HG02938 (cell line): Measurements from ENCODE around the gene MMP3.

Experiments used
- ATAC-seq: cut with Tn5 transposase; IDR thresholded peaks from one replicate; pipeline ENCODE4 v1.9.1; 2021; ENCODE audit warnings: mild to moderate bottlenecking, moderate library complexity; ENCODE audit not compliant: unreplicated experiment

Gene MMP3

DNA sequence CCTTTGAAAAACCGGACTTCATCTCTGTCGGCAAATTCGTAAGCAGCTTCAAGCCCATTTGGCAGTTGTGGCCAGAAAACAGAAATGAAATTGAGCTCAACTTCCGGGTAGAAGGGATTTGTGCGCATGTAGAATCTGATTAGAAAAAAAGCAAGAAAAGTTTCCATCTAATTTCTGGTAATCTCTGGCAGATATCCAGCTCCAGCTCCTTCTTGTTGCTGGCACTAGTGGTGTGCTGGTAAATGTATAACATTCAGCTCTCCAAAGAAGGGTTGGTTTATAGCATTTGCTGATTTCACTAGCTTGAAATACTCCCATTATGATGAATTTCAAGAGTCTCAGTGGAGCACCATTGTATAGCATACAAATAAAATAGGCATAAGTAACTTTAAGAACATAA, 50.8 kb downstream of the MMP3 start:
- no peak for ATAC-seq

DNA sequence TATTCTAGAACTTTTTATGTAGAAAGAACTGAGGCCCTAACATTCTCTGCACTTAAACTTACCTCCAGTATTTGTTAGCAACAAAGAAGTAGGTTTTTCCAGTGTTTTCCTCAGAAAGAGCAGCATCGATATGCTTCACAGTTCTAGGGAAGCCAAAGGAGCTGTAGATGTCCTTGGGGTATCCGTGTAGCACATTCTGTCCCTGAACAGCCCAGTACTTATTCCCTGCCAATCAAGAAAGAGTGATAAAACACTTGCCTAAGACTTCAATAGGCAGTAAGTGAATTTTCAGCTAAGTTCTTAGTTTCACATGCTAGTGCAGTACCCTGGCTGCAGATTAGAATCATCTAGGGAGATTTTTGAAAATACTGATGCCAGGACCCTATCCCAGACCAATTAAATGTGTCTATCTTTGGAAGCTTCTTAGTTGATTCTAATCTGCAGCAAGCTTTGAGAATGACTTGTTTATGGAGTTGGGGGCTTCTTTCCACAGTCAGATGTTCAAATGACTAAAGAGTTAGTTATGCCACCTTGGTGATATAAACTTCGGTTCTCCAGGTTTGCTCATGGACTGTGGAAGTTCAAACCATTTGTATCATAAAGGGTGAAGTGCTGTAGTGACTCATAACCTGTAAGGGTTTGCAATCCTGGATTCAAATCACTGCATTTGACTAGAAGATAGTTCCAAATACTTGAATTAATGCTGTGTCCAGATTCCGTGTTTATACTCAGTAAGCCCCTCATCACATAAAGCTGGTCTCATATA, 52.0 kb downstream of the MMP3 start:
- ATAC-seq = no peak

DNA sequence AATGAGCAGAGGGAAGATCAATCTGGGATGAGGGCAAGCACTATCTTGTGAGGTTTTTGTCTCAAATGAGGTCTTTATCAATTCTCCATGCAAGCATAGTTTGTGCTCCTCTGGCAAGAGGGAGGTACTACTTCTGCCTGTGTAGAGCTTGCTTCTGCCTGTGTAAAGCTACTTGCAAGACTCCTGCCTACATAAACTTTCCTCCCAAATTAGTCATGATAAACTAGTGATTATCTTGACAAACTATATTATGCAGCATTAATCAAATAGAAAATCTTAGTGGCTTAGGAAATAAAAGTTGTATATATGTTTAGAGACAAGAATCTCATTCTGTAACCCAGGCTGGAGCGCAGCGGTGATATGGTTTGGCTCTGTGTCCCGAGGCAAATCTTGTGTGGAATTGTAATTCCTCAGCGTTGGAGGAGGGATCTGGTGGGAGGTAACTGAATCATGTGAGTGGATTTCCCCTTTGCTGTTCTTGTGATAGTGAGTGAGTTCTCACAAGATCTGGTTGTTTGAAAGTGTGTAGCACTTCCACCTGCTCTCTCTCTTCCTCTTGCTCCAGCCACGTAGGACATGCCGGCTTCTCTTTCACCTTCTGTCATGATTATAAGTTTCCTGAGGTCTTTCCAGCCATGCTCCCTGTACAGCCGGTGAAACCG, 54.9 kb downstream of the MMP3 start:
- ATAC-seq = no peak
